Measurements from ENCODE around the gene NCKAP5. TPM values are rescaled to one million over a fixed set of nuclear protein-coding genes. Genes with fewer than 3 reads are reported as not detected.

Gene NCKAP5
- total and polyA plus RNA-seq, 2 of the 8 experiments (the other 6 are each of a cell fraction or from before 2014, with no cell fraction given) = 0.27 to 0.86 TPM

GRCh38 chr2:132978840-132979239 lies 589.4 kb downstream of the NCKAP5 start:
- H3K36me3 ChIP-seq (ENCODE audit: control insufficient read depth in 2 of 4, insufficient read depth in 4 of 4, low read length in 3 of 4) = no peaks in the 10 kb centered on the region
- no peaks in the 10 kb centered on the region for H3K79me2 ChIP-seq (ENCODE audit: control insufficient read depth in 1 of 2, insufficient read depth in 2 of 2, low read length in 2 of 2)
- H3K14ac ChIP-seq (ENCODE audit: insufficient read length) = no peak overlapping the region
- H3K4me2 ChIP-seq (ENCODE audit: insufficient read depth in 1 of 2, low read depth in 2 of 2, low read length in 2 of 2) = no peak overlapping the region
- H3K79me1 ChIP-seq (ENCODE audit: low read depth, low read length) = no peaks in the 10 kb centered on the region
- no peaks in the 10 kb centered on the region for H3K4me1 ChIP-seq (replicated peaks in 1 of 4; ENCODE audit: control insufficient read depth in 3 of 4, insufficient read depth in 4 of 4, low read length in 3 of 4)
- ChIA-PET POLR2A (ENCODE audit: partially characterized antibody) (no interaction called here), CTCF (ENCODE audit: partially characterized antibody) (interaction anchor here (1.3 to 1.6 kb wide), 3 partner anchors 13 to 532 kb away, joined by 3 to 5 read pairs (median 3); no protein-coding TSS in a partner anchor)
- DNase-seq (ENCODE audit: low read depth in 1 of 2, low spot score in 2 of 2) (no peak), FAIRE-seq (no peak)
- no peak overlapping the region for H3K4ac ChIP-seq (replicated peaks; ENCODE audit: insufficient read length, low read depth, low read length)
- no peaks in the 10 kb centered on the region for H3K23me2 ChIP-seq (ENCODE audit: low read depth, low read length)
- H3K23ac ChIP-seq (ENCODE audit: insufficient read length) = no peak overlapping the region
- H2BK5ac ChIP-seq (ENCODE audit: low read depth, low read length) = no peak overlapping the region
- TF ChIP-seq YY1 (IDR thresholded peaks at IDR 0.05; ENCODE audit: low read depth, low read length) = no peak
- no peak for TF ChIP-seq SP1 (IDR thresholded peaks at IDR 0.05; ENCODE audit: low read depth, low read length)
- TF ChIP-seq JUN (IDR thresholded peaks at IDR 0.05; ENCODE audit: low read depth, low read length) = no peak
- TF ChIP-seq MAFK (IDR thresholded peaks at IDR 0.05; ENCODE audit: low read depth, low read length) = no peak
- no peak for TF ChIP-seq ZNF274 (IDR thresholded peaks at IDR 0.05; ENCODE audit: borderline replicate concordance, extremely low read depth, low read length)
- H2BK20ac ChIP-seq (ENCODE audit: low read length) = no peak overlapping the region
- no peak overlapping the region for H4K91ac ChIP-seq (replicated peaks; ENCODE audit: insufficient read length, low read length)
- no peak overlapping the region for H2AK5ac ChIP-seq (ENCODE audit: low read depth, low read length)
- WGBS, 2 experiments (ENCODE audit: extremely low coverage in 1 of 2, insufficient coverage in 1 of 2, insufficient read length in 1 of 2, insufficient replicate concordance in 2 of 2, low coverage in 1 of 2, low lambda C conversion rate in 2 of 2, missing lambda C conversion rate in 1 of 2) = 88% methylated on average over 6 of the region's 6 CpGs; no CpG with 5 or more reads in 1 of the 2 experiments
- no peak overlapping the region for H2BK12ac ChIP-seq (ENCODE audit: low read depth, low read length)
- H4K8ac ChIP-seq (ENCODE audit: extremely low read depth, insufficient read depth, low read length) = no peak overlapping the region
- no peak overlapping the region for H2BK15ac ChIP-seq (ENCODE audit: low read length)
- H3K9ac ChIP-seq (replicated peaks in 1 of 4; ENCODE audit: extremely low read depth in 1 of 4, low read depth in 3 of 4, low read length in 3 of 4) = no peak overlapping the region
- H3K27me3 ChIP-seq (replicated peaks in 1 of 4; ENCODE audit: control insufficient read depth in 3 of 4, extremely low read depth in 1 of 4, insufficient read depth in 3 of 4, low read length in 3 of 4) = no peaks in the 10 kb centered on the region
- no peaks in the 10 kb centered on the region for H3K9me3 ChIP-seq (ENCODE audit: insufficient read depth in 2 of 2, low read depth in 1 of 2, low read length in 1 of 2)
- H3K18ac ChIP-seq (ENCODE audit: extremely low read depth, low read length) = no peak overlapping the region
- no peak overlapping the region for H3K27ac ChIP-seq (ENCODE audit: low read depth, low read length)
- H2BK120ac ChIP-seq (replicated peaks; ENCODE audit: low read depth, low read length) = peak overlapping the region; percentile 81
- H3K56ac ChIP-seq (replicated peaks; ENCODE audit: insufficient read length, low read depth, low read length) = no peak overlapping the region
- no peak overlapping the region for H4K5ac ChIP-seq (ENCODE audit: insufficient read length, low read depth, low read length)
- H3K4me3 ChIP-seq (ENCODE audit: extremely low read depth in 1 of 4, insufficient read depth in 2 of 4, low read depth in 3 of 4, low read length in 4 of 4) = no peak overlapping the region
- H2AFZ ChIP-seq (ENCODE audit: low read length) = no peak overlapping the region
- H4K20me1 ChIP-seq (replicated peaks in 1 of 2; ENCODE audit: control insufficient read depth in 1 of 2, insufficient read depth in 2 of 2, low read length in 2 of 2) = peaks cover 0 to 1% of the 10 kb centered on the region in 2 experiments
